IMR-90 (cell line): Measurements from ENCODE around the gene AEN.

Experiments used
- BHLHE40 ChIP-seq: fragments of 150-350 bp; IDR thresholded peaks from 2 replicates; pipeline ENCODE4 v1.6.1; 2016; ENCODE audit warnings: mild to moderate bottlenecking, low read depth, low read length
- CTCF ChIP-seq: conservative IDR thresholded peaks from 2 replicates; pipeline ENCODE4 v1.5.1; 2012; ENCODE audit warnings: mild to moderate bottlenecking, low read depth, low read length, improper control_type of control experiment
- MAZ ChIP-seq: IDR thresholded peaks from 2 replicates; pipeline ENCODE4 v1.6.1; 2012; ENCODE audit warnings: low read depth, mild to moderate bottlenecking, low read length, improper control_type of control experiment, moderate library complexity, borderline replicate concordance
- POLR2A ChIP-seq: IDR thresholded peaks from 2 replicates; pipeline ENCODE4 v1.6.1; 2012; ENCODE audit warnings: mild to moderate bottlenecking, low read depth, low read length
- RAD21 ChIP-seq: IDR thresholded peaks from 2 replicates; pipeline ENCODE4 v1.6.1; 2012; ENCODE audit warnings: low read length, improper control_type of control experiment

DNA sequence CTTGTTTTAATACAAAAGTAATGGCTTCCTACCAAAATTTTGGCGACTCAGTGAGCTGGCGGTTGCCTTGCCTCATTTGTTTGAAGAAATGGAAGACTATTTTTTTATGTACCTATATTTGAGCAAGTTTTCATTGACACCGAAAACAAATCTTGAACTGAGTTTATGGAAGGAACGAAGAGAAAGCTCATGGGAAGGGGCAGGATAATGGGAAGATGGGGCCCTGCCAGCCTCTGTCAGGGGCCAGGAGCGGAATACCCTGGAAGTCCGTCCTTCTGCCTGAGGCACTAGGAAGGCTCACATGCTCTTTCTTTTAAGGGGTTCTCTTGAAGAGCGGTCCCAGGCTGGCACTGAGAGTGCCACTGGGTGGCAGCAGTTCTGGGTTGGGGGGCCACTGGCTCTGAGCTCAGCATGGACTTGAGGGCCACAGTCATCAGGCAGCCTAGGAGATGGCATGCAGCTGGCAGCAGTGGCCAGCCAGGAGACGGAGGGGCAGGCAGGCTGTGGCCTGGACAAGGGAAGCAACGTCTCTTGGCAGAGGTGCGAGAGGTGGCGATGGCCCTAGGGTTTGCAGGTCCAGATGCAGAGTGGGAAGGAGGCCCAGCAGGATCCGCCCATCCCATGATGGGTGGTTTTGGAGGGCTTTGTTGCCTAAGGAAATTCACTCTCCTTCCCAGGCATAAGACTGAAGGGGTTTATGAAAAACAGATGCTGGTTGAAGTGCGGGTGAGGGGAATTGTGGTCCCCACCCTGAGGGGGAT is 59.3 kb downstream of the AEN start:
- TF ChIP-seq CTCF (no peak), RAD21 (no peak), BHLHE40 (no peak), MAZ (no peak), POLR2A (no peak)
